WTC11 (cell line): ENCODE results near the gene ERF. TPM values are rescaled to one million over a fixed set of nuclear protein-coding genes. Genes with fewer than 3 reads are reported as not detected.
A peak's percentile ranks its signal among the peaks of the same experiment; 100 is the strongest.

ENCODE experiments used
- ATAC-seq: fragments of 200-7000 bp; cut with Tn5 transposase; 2 replicates; pipeline ENCODE4 v1.10.0; 2021; ENCODE audit warnings: mild to moderate bottlenecking, moderate library complexity
- CTCF ChIA-PET: fragments of 300-600 bp; sonication (Branson Sonifier 250); formaldehyde crosslinking; loops from one replicate; lab custom pipeline; 2021; ENCODE audit warnings: antibody characterized with exemption; lab: Charles Lee
- POLR2A ChIA-PET: fragments of 350-600 bp; sonication (Branson Sonifier 250); formaldehyde crosslinking; loops from one replicate; lab custom pipeline; 2021; ENCODE audit warnings: antibody characterized with exemption; lab: Charles Lee
- DNase-seq: peaks from one replicate; pipeline ENCODE4 v3.0.0; 2021; ENCODE audit warnings: low spot score
- H3K27ac Mint-ChIP-seq: 2 replicates; pipeline ENCODE4 v1.8.0; 2021; ENCODE audit warnings: mixed read lengths
- H3K27me3 Mint-ChIP-seq: 2 replicates; pipeline ENCODE4 v1.8.0; 2021; ENCODE audit warnings: low read depth, mild to moderate bottlenecking, moderate library complexity, mixed read lengths
- H3K36me3 Mint-ChIP-seq: 2 replicates; pipeline ENCODE4 v1.8.0; 2021; ENCODE audit warnings: mixed read lengths
- H3K4me1 Mint-ChIP-seq: 2 replicates; pipeline ENCODE4 v1.8.0; 2022; ENCODE audit warnings: mixed read lengths
- H3K4me3 Mint-ChIP-seq: 2 replicates; pipeline ENCODE4 v1.8.0; 2021; ENCODE audit warnings: mild to moderate bottlenecking, moderate library complexity, mixed read lengths
- H3K9me3 Mint-ChIP-seq: 2 replicates; pipeline ENCODE4 v1.8.0; 2021; ENCODE audit warnings: mixed read lengths
- AR ChIP-seq: fragments of 250-450 bp; sonication (Bioruptor Pico); IDR thresholded peaks from 2 replicates; pipeline ENCODE4 v1.9.0; 2021; ENCODE audit warnings: mild to moderate bottlenecking
- ATF1 ChIP-seq: sonication (generic); formaldehyde crosslinking; IDR thresholded peaks from 2 replicates; pipeline ENCODE4 v1.8.1; 2023; ENCODE audit warnings: mild to moderate bottlenecking, moderate library complexity, missing genetic modification reagents
- CREM ChIP-seq: sonication (generic); formaldehyde crosslinking; IDR thresholded peaks from 2 replicates; pipeline ENCODE4 v1.8.1; 2022; ENCODE audit warnings: mild to moderate bottlenecking, missing genetic modification reagents, moderate library complexity
- ELF4 ChIP-seq: sonication (generic); formaldehyde crosslinking; IDR thresholded peaks from 2 replicates; pipeline ENCODE4 v1.8.1; 2022; ENCODE audit warnings: low read depth, mild to moderate bottlenecking, moderate library complexity, missing genetic modification reagents
- ESRRA ChIP-seq: sonication (generic); formaldehyde crosslinking; IDR thresholded peaks from 2 replicates; pipeline ENCODE4 v1.8.1; 2022; ENCODE audit warnings: mild to moderate bottlenecking, missing genetic modification reagents, borderline replicate concordance
- HMGA2 ChIP-seq: fragments of 250-450 bp; sonication (Bioruptor Pico); IDR thresholded peaks from 2 replicates; pipeline ENCODE4 v1.4.0; 2021; ENCODE audit warnings: mild to moderate bottlenecking, moderate library complexity
- JAZF1 ChIP-seq: fragments of 250-450 bp; sonication (Bioruptor Pico); IDR thresholded peaks from 2 replicates; pipeline ENCODE4 v1.9.0; 2021; ENCODE audit warnings: moderate library complexity, mild to moderate bottlenecking, inconsistent platforms
- MYBL2 ChIP-seq: sonication (generic); formaldehyde crosslinking; IDR thresholded peaks from 2 replicates; pipeline ENCODE4 v1.8.1; 2023; ENCODE audit warnings: mild to moderate bottlenecking, moderate library complexity, missing genetic modification reagents
- NFE2L1 ChIP-seq: sonication (generic); formaldehyde crosslinking; IDR thresholded peaks from 2 replicates; pipeline ENCODE4 v1.8.1; 2023; ENCODE audit warnings: missing genetic modification reagents
- NR2C2 ChIP-seq: sonication (generic); formaldehyde crosslinking; IDR thresholded peaks from 2 replicates; pipeline ENCODE4 v1.8.0; 2022; ENCODE audit warnings: mild to moderate bottlenecking, missing genetic modification reagents
- TCF7 ChIP-seq: sonication (generic); formaldehyde crosslinking; IDR thresholded peaks from 2 replicates; pipeline ENCODE4 v1.8.0; 2022; ENCODE audit warnings: mild to moderate bottlenecking, low read depth, missing genetic modification reagents, moderate library complexity
- ZNF138 ChIP-seq: sonication (generic); formaldehyde crosslinking; conservative IDR thresholded peaks from 2 replicates; pipeline ENCODE4 v1.8.1; 2022; ENCODE audit warnings: mild to moderate bottlenecking, moderate library complexity, missing genetic modification reagents
- ZNF219 ChIP-seq: sonication (generic); formaldehyde crosslinking; IDR thresholded peaks from 2 replicates; pipeline ENCODE4 v1.8.0; 2023; ENCODE audit warnings: missing genetic modification reagents, mild to moderate bottlenecking, borderline replicate concordance
- ZNF423 ChIP-seq: fragments of 250-450 bp; sonication (Bioruptor Pico); IDR thresholded peaks from 2 replicates; pipeline ENCODE4 v2.1.2; 2022; ENCODE audit warnings: mild to moderate bottlenecking, moderate library complexity
- total RNA-seq: library from RNA; stranded (reverse); gene quantifications from 3 replicates; pipeline ENCODE4 v1.2.3, GENCODE V29; 2021
- TF ChIP-seq, protein P1 (sequence below): fragments of 200-600 bp; IDR thresholded peaks from 2 replicates; pipeline ENCODE4 v1.8.0; 2022; ENCODE audit warnings: antibody characterized with exemption
- TF ChIP-seq, protein P2 (sequence below): sonication (generic); formaldehyde crosslinking; IDR thresholded peaks from 2 replicates; pipeline ENCODE4 v1.8.0; 2023; ENCODE audit warnings: missing genetic modification reagents, mild to moderate bottlenecking, borderline replicate concordance
- TF ChIP-seq, protein P3 (sequence below): sonication (generic); formaldehyde crosslinking; IDR thresholded peaks from 2 replicates; pipeline ENCODE4 v1.8.1; 2022; ENCODE audit warnings: mild to moderate bottlenecking, missing genetic modification reagents, moderate library complexity, borderline replicate concordance
- TF ChIP-seq, protein P4 (sequence below): sonication (generic); formaldehyde crosslinking; IDR thresholded peaks from 2 replicates; pipeline ENCODE4 v1.8.1; 2023; ENCODE audit warnings: mild to moderate bottlenecking, missing genetic modification reagents, moderate library complexity
- TF ChIP-seq, protein P5 (sequence below): sonication (generic); formaldehyde crosslinking; IDR thresholded peaks from 2 replicates; pipeline ENCODE4 v1.8.0; 2023; ENCODE audit warnings: missing genetic modification reagents
- TF ChIP-seq, protein P6 (sequence below): sonication (generic); formaldehyde crosslinking; IDR thresholded peaks from 2 replicates; pipeline ENCODE4 v1.8.1; 2022; ENCODE audit warnings: mild to moderate bottlenecking, moderate library complexity, missing genetic modification reagents

The ERF gene
- total RNA-seq, 1 experiment from 2014 or later: 65.9 TPM

DNA sequence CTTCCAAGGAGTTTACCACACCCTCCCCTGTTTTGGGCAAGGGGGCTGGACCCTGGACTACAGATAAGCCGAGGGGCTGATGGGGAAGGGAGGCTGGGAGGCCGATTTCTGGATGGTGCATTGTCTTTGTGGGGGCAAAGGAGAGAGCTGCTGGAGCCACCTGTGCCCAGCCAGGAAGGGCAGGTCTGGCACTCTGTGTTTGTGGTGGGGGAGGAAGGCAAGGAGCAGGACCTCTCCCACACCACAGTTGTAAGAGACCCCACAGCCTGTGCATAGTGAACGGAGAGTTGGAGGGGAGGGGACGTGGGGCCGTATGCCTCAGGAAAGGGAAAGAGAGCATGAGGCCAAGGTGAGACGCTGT lies 31.0 kb upstream of the ERF start (continued):
- no peak for TF ChIP-seq ZNF423 (CRISPR knock-in tag)

DNA sequence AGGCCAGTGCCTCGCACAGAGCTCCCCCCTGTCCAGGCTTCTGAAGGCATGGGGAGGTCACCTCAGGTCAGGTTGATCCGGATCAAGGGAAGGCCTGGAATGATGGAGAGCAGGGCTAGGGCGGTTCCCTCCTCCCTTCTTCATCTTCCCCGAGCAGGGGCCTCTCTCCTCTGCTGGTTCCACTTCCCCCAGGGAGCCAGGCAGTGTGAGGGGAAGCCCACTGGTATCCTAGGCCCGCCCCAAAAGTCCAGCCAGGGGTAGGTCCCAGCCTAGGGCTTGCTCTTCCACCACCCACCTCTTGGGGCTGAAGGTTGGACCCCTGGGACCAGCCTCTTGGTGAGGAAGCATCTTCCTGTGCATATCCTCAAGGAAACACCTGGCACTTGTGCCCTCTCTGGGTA lies 30.6 kb upstream of the ERF start:
- Mint-ChIP-seq H3K4me1 (peaks cover 26% of the 10 kb centered on the region), H3K27me3 (no peaks in the 10 kb centered on the region), H3K4me3 (peak overlapping the region; percentile 89), H3K36me3 (peaks cover 8% of the 10 kb centered on the region; the same call in 1 of the 2 replicates), H3K9me3 (no peaks in the 10 kb centered on the region)
- CTCF ChIA-PET: interaction anchor here (1.0 to 1.4 kb wide), 3 partner anchors 10 to 149 kb away, joined by 3 to 7 read pairs (median 3); no protein-coding TSS in a partner anchor
- POLR2A ChIA-PET: no interaction called here
- TF ChIP-seq NFE2L1: no peak
- no peak for TF ChIP-seq NR2C2 (CRISPR knock-in tag)
- no peak for TF ChIP-seq ELF4
- TF ChIP-seq AR: no peak
- TF ChIP-seq, protein P1, sequence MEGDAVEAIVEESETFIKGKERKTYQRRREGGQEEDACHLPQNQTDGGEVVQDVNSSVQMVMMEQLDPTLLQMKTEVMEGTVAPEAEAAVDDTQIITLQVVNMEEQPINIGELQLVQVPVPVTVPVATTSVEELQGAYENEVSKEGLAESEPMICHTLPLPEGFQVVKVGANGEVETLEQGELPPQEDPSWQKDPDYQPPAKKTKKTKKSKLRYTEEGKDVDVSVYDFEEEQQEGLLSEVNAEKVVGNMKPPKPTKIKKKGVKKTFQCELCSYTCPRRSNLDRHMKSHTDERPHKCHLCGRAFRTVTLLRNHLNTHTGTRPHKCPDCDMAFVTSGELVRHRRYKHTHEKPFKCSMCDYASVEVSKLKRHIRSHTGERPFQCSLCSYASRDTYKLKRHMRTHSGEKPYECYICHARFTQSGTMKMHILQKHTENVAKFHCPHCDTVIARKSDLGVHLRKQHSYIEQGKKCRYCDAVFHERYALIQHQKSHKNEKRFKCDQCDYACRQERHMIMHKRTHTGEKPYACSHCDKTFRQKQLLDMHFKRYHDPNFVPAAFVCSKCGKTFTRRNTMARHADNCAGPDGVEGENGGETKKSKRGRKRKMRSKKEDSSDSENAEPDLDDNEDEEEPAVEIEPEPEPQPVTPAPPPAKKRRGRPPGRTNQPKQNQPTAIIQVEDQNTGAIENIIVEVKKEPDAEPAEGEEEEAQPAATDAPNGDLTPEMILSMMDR: no peak
- no peak for TF ChIP-seq ATF1
- no peak for TF ChIP-seq ZNF219 (CRISPR knock-in tag)
- TF ChIP-seq, protein P2, sequence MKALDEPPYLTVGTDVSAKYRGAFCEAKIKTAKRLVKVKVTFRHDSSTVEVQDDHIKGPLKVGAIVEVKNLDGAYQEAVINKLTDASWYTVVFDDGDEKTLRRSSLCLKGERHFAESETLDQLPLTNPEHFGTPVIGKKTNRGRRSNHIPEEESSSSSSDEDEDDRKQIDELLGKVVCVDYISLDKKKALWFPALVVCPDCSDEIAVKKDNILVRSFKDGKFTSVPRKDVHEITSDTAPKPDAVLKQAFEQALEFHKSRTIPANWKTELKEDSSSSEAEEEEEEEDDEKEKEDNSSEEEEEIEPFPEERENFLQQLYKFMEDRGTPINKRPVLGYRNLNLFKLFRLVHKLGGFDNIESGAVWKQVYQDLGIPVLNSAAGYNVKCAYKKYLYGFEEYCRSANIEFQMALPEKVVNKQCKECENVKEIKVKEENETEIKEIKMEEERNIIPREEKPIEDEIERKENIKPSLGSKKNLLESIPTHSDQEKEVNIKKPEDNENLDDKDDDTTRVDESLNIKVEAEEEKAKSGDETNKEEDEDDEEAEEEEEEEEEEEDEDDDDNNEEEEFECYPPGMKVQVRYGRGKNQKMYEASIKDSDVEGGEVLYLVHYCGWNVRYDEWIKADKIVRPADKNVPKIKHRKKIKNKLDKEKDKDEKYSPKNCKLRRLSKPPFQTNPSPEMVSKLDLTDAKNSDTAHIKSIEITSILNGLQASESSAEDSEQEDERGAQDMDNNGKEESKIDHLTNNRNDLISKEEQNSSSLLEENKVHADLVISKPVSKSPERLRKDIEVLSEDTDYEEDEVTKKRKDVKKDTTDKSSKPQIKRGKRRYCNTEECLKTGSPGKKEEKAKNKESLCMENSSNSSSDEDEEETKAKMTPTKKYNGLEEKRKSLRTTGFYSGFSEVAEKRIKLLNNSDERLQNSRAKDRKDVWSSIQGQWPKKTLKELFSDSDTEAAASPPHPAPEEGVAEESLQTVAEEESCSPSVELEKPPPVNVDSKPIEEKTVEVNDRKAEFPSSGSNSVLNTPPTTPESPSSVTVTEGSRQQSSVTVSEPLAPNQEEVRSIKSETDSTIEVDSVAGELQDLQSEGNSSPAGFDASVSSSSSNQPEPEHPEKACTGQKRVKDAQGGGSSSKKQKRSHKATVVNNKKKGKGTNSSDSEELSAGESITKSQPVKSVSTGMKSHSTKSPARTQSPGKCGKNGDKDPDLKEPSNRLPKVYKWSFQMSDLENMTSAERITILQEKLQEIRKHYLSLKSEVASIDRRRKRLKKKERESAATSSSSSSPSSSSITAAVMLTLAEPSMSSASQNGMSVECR: no peak
- no peak for TF ChIP-seq JAZF1 (CRISPR knock-in tag)
- TF ChIP-seq, protein P3, sequence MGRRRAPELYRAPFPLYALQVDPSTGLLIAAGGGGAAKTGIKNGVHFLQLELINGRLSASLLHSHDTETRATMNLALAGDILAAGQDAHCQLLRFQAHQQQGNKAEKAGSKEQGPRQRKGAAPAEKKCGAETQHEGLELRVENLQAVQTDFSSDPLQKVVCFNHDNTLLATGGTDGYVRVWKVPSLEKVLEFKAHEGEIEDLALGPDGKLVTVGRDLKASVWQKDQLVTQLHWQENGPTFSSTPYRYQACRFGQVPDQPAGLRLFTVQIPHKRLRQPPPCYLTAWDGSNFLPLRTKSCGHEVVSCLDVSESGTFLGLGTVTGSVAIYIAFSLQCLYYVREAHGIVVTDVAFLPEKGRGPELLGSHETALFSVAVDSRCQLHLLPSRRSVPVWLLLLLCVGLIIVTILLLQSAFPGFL (CRISPR knock-in tag): no peak
- TF ChIP-seq, protein P4, sequence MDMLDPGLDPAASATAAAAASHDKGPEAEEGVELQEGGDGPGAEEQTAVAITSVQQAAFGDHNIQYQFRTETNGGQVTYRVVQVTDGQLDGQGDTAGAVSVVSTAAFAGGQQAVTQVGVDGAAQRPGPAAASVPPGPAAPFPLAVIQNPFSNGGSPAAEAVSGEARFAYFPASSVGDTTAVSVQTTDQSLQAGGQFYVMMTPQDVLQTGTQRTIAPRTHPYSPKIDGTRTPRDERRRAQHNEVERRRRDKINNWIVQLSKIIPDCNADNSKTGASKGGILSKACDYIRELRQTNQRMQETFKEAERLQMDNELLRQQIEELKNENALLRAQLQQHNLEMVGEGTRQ (CRISPR knock-in tag): no peak
- no peak for TF ChIP-seq ZNF138 (CRISPR knock-in tag)
- no peak for TF ChIP-seq TCF7 (CRISPR knock-in tag)
- TF ChIP-seq CREM: no peak
- TF ChIP-seq HMGA2: no peak
- no peak for TF ChIP-seq ESRRA (CRISPR knock-in tag)
- no peak for TF ChIP-seq MYBL2 (CRISPR knock-in tag)
- TF ChIP-seq, protein P5, sequence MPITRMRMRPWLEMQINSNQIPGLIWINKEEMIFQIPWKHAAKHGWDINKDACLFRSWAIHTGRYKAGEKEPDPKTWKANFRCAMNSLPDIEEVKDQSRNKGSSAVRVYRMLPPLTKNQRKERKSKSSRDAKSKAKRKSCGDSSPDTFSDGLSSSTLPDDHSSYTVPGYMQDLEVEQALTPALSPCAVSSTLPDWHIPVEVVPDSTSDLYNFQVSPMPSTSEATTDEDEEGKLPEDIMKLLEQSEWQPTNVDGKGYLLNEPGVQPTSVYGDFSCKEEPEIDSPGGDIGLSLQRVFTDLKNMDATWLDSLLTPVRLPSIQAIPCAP (CRISPR knock-in tag): no peak
- no peak for TF ChIP-seq ZNF423 (CRISPR knock-in tag)
- TF ChIP-seq, protein P6, sequence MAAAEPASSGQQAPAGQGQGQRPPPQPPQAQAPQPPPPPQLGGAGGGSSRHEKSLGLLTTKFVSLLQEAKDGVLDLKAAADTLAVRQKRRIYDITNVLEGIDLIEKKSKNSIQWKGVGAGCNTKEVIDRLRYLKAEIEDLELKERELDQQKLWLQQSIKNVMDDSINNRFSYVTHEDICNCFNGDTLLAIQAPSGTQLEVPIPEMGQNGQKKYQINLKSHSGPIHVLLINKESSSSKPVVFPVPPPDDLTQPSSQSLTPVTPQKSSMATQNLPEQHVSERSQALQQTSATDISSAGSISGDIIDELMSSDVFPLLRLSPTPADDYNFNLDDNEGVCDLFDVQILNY (CRISPR knock-in tag): no peak
- TF ChIP-seq, all 79 proteins: peak for 0
- ATAC-seq (no peak), DNase-seq (no peak)
- no peak overlapping the region for H3K27ac Mint-ChIP-seq
